Endothelial cell of umbilical vein (primary cell): Measurements from ENCODE around the gene C5. TPM values are rescaled to one million over a fixed set of nuclear protein-coding genes. Genes with fewer than 3 reads are reported as not detected.

ENCODE experiments used
- BruUV-seq: library from RNA; stranded (reverse); fragments of 400-500 nt; replicated peaks from 2 replicates; lab custom pipeline; 2021; lab: Mats Ljungman, UMichigan
- CTCF ChIA-PET: fragments of 300-600, 350-600 bp; sonication (Branson Sonifier 250); formaldehyde crosslinking; loops from one replicate; lab custom pipeline; 2021; ENCODE audit warnings: antibody characterized with exemption, inconsistent platforms; lab: Charles Lee
- POLR2A ChIA-PET: fragments of 300-600, 350-600 bp; sonication (Branson Sonifier 250); formaldehyde crosslinking; loops from one replicate; lab custom pipeline; 2021; ENCODE audit warnings: antibody characterized with exemption, inconsistent platforms; lab: Charles Lee
- DNase-seq: peaks from one replicate; pipeline ENCODE4 v3.0.0-alpha.2; 2011; ENCODE audit warnings: low read depth, low spot score
- FAIRE-seq: peaks from 2 replicates; lab custom pipeline; 2011; peaks lifted over from hg19 to GRCh38; lab: Jason Lieb, UNC
- H2AFZ ChIP-seq: 2 replicates; pipeline ENCODE4 v1.6.0; 2012; ENCODE audit warnings: low read depth, low read length, control low read depth, inconsistent platforms
- H3K27ac ChIP-seq: 2 replicates; pipeline ENCODE4 v1.5.1; 2011; ENCODE audit warnings: low read depth, mild to moderate bottlenecking, control low read depth, low read length, moderate library complexity; ENCODE audit not compliant: insufficient read depth
- H3K27me3 ChIP-seq, 2 experiments: 2 replicates each; pipeline versions ENCODE4 v1.6.0 to v1.6.1; 2011; ENCODE audit warnings: low read length in 2 of 2, mixed read lengths in 1 of 2; ENCODE audit not compliant: control insufficient read depth in 2 of 2, insufficient read depth in 2 of 2
- H3K36me3 ChIP-seq, 2 experiments: 2 replicates in 1 of 2; 3 replicates in 1 of 2; pipeline ENCODE4 v1.5.1; 2011; ENCODE audit warnings: low read length in 2 of 2, mild to moderate bottlenecking in 1 of 2, moderate library complexity in 1 of 2; ENCODE audit not compliant: control insufficient read depth in 2 of 2, insufficient read depth in 2 of 2; ENCODE audit errors: extremely low read depth in 1 of 2
- H3K4me1 ChIP-seq: 3 replicates; pipeline ENCODE4 v1.5.1; 2011; ENCODE audit warnings: mild to moderate bottlenecking, low read length; ENCODE audit not compliant: control insufficient read depth, insufficient read depth; ENCODE audit errors: extremely low read depth
- H3K4me2 ChIP-seq: 2 replicates; pipeline ENCODE4 v1.6.1; 2011; ENCODE audit warnings: low read length, control low read depth, mixed read lengths; ENCODE audit not compliant: insufficient read depth
- H3K4me3 ChIP-seq, 3 experiments: fragments of 200-600 bp in 1 of 3; sonication (generic), shearing (Covaris generic) in 1 of 3; replicated peaks in 1 of 3; 2 replicates each; pipeline ENCODE4 v1.5.1; 2011 to 2016; ENCODE audit warnings: control low read depth in 3 of 3, low read length in 3 of 3, mild to moderate bottlenecking in 2 of 3, inconsistent platforms in 1 of 3, low read depth in 1 of 3, moderate library complexity in 1 of 3; ENCODE audit not compliant: insufficient read depth in 1 of 3
- H3K79me2 ChIP-seq: 2 replicates; pipeline ENCODE4 v1.6.0; 2012; ENCODE audit warnings: low read length, inconsistent platforms; ENCODE audit not compliant: control insufficient read depth, insufficient read depth
- H3K9ac ChIP-seq: replicated peaks from 2 replicates; pipeline ENCODE3; 2011; ENCODE audit warnings: low read length, control low read depth; ENCODE audit not compliant: insufficient read depth; ENCODE audit errors: extremely low read depth
- H3K9me1 ChIP-seq: replicated peaks from 3 replicates; pipeline ENCODE4 v1.6.0; 2011; ENCODE audit warnings: mild to moderate bottlenecking, low read length; ENCODE audit not compliant: control insufficient read depth, insufficient read depth; ENCODE audit errors: extremely low read depth
- H3K9me3 ChIP-seq: replicated peaks from 2 replicates; pipeline ENCODE4 v1.5.1; 2012; ENCODE audit warnings: low read length, inconsistent platforms; ENCODE audit not compliant: control insufficient read depth, insufficient read depth
- H4K20me1 ChIP-seq: replicated peaks from 2 replicates; pipeline ENCODE3; 2011; ENCODE audit warnings: mild to moderate bottlenecking, low read length; ENCODE audit not compliant: control insufficient read depth, insufficient read depth; ENCODE audit errors: extremely low read depth
- EZH2 ChIP-seq: IDR thresholded peaks from 2 replicates; pipeline ENCODE4 v1.6.1; 2012; ENCODE audit warnings: borderline replicate concordance, low read depth, mild to moderate bottlenecking, moderate library complexity, low read length, inconsistent platforms; ENCODE audit not compliant: severe bottlenecking
- FOS ChIP-seq: IDR thresholded peaks from 2 replicates; pipeline ENCODE4 v1.6.1; 2011; ENCODE audit warnings: mild to moderate bottlenecking, low read length, moderate library complexity, borderline replicate concordance; ENCODE audit not compliant: insufficient read depth
- GATA2 ChIP-seq: IDR thresholded peaks from 2 replicates; pipeline ENCODE4 v1.7.0; 2011; ENCODE audit warnings: low read depth, mild to moderate bottlenecking, moderate library complexity, mixed read lengths, low read length; ENCODE audit not compliant: insufficient read length, insufficient read depth
- JUN ChIP-seq: IDR thresholded peaks from 2 replicates; pipeline ENCODE4 v1.6.1; 2011; ENCODE audit warnings: borderline replicate concordance, low read depth; ENCODE audit not compliant: insufficient read length, insufficient read depth
- MYC ChIP-seq: IDR thresholded peaks from one replicate; pipeline ENCODE4 v1.6.1; 2011; ENCODE audit warnings: mild to moderate bottlenecking, low read depth, low read length
- POLR2A ChIP-seq: IDR thresholded peaks from 2 replicates; pipeline ENCODE4 v1.6.1; 2012; ENCODE audit warnings: low read depth, mild to moderate bottlenecking, control low read depth, low read length
- POLR2AphosphoS5 ChIP-seq: IDR thresholded peaks from 2 replicates; pipeline ENCODE4 v1.6.1; 2012; ENCODE audit warnings: low read depth, mild to moderate bottlenecking, control low read depth, low read length, moderate library complexity; ENCODE audit not compliant: insufficient read depth
- dilution Hi-C: fragments of 300-500 bp; cut with MboI; formaldehyde crosslinking; loops from one replicate; pipeline ENCODE4 v1.15.0; 2019; ENCODE audit warnings: low sequenced_read_pairs; ENCODE audit not compliant: extremely low pct_ligation_motif_present
- intact Hi-C: fragments of 100-400 bp; cut with micrococcal nuclease; formaldehyde crosslinking; loops from one replicate; pipeline ENCODE4 v1.10.0; 2022
- polyA plus RNA-seq, 4 experiments: library from polyadenylated mRNA; depleted of rRNA in 3 of 4; stranded (reverse) in 3 of 4; unstranded in 1 of 4; fragments of >200 nt; gene quantifications; 2 replicates each; pipeline versions ENCODE4 v1.2.1 to v1.2.3, GENCODE V29; 2011 to 2012; ENCODE audit warnings: missing spikeins in 1 of 4
- total RNA-seq: library from RNA; stranded (reverse); gene quantifications from 2 replicates; pipeline ENCODE4 v1.2.3, GENCODE V29; 2021
- TF ChIP-seq, protein P1 (sequence below), 2 donors: IDR thresholded peaks; 1 replicate in 1 of 2; 2 replicates in 1 of 2; pipeline ENCODE4 v1.5.1; 2011; ENCODE audit warnings: low read length in 2 of 2, mild to moderate bottlenecking in 2 of 2, moderate library complexity in 2 of 2, control low read depth in 1 of 2, inconsistent platforms in 1 of 2, low read depth in 1 of 2; ENCODE audit not compliant: insufficient read depth in 1 of 2; ENCODE audit errors: extremely low read depth in 1 of 2
- TF ChIP-seq, protein P2 (sequence below): IDR thresholded peaks from 2 replicates; pipeline ENCODE4 v1.6.1; 2011; ENCODE audit not compliant: insufficient read depth, insufficient read length

Gene C5
- total and polyA plus RNA-seq, 2 donors (not counting 3 experiments of a cell fraction or from before 2014, with no cell fraction given) = 0.79 to 1.6 TPM

DNA sequence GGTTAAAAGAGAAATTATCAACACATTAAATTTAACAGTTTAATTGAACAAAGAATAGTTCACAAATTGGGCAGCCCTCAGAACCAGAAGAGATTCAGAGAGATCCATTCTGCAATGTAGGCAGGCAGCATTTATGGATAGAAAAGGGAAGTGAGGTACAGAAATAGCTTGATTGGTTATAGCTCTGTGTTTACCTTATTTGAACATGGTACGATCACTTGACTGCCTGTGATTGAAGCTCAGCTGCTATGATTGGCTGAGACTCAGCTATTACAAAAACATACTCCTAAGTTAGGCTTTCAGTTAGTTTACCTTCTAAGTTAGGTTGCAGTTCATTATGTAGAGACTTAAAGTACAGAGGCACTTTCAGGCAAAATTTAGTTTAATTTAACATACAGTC, 32.0 kb upstream of the C5 start:
- intact Hi-C loops = no loop called here
- POLR2A ChIA-PET = no interaction called here
- no peaks in the 10 kb centered on the region for H3K4me1 ChIP-seq
- no peak overlapping the region for H2AFZ ChIP-seq
- no peak overlapping the region for H3K4me3 ChIP-seq
- DNase-seq (no peak), FAIRE-seq (no peak)
- no peak overlapping the region for H3K27ac ChIP-seq
- no peak overlapping the region for H3K4me2 ChIP-seq
- no peaks in the 10 kb centered on the region for H3K9me1 ChIP-seq
- H4K20me1 ChIP-seq = no peaks in the 10 kb centered on the region
- dilution Hi-C loops = no loop called here
- no peaks in the 10 kb centered on the region for H3K9me3 ChIP-seq
- no peaks in the 10 kb centered on the region for H3K27me3 ChIP-seq
- BruUV-seq = no TSS peak
- no peaks in the 10 kb centered on the region for H3K36me3 ChIP-seq
- H3K9ac ChIP-seq = no peak overlapping the region
- no peaks in the 10 kb centered on the region for H3K79me2 ChIP-seq
- CTCF ChIA-PET = interaction anchor here (0.8 to 1.6 kb wide), 4 partner anchors 10 to 327 kb away, joined by 3 to 4 read pairs (median 4); no protein-coding TSS in a partner anchor
- TF ChIP-seq, protein P1, sequence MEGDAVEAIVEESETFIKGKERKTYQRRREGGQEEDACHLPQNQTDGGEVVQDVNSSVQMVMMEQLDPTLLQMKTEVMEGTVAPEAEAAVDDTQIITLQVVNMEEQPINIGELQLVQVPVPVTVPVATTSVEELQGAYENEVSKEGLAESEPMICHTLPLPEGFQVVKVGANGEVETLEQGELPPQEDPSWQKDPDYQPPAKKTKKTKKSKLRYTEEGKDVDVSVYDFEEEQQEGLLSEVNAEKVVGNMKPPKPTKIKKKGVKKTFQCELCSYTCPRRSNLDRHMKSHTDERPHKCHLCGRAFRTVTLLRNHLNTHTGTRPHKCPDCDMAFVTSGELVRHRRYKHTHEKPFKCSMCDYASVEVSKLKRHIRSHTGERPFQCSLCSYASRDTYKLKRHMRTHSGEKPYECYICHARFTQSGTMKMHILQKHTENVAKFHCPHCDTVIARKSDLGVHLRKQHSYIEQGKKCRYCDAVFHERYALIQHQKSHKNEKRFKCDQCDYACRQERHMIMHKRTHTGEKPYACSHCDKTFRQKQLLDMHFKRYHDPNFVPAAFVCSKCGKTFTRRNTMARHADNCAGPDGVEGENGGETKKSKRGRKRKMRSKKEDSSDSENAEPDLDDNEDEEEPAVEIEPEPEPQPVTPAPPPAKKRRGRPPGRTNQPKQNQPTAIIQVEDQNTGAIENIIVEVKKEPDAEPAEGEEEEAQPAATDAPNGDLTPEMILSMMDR (IDR thresholded peaks at IDR 0.05; ENCODE audit: extremely low read depth in 1 of 2, insufficient read depth in 1 of 2, low read depth in 1 of 2, low read length in 2 of 2) = no peak
- TF ChIP-seq JUN (no peak), POLR2A (no peak), EZH2 (no peak), POLR2AphosphoS5 (no peak), MYC (no peak), FOS (no peak), GATA2 (no peak)
- TF ChIP-seq, protein P2, sequence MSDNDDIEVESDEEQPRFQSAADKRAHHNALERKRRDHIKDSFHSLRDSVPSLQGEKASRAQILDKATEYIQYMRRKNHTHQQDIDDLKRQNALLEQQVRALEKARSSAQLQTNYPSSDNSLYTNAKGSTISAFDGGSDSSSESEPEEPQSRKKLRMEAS = no peak
